ENCODE data around the gene HEXA.

HEXA gene

DNA sequence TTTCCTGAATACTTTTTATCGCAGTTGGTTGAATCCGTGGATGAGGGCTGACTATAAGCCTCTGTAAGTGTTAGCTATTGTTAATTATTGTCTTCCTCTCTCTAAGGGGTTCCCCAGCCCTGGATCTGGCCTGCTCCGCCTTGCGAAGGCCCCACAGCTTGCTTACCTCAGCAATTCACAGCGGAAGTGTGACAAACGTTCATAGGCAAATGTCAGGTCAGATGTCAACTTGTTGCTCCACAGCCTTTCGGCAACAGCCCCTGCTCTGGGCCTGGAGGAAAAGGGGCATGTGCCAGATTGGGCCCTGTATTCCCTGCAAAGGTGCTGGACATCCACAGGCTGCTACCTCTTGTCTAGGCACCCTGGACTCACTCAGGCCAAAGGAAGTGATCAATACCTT, 30.5 kb downstream of the HEXA start:
- H2AFZ ChIP-seq (ENCODE audit: low read length), result no peak overlapping the region
- no peaks in the 10 kb centered on the region for H3F3A ChIP-seq (ENCODE audit: insufficient read depth, low read length)
- no peaks in the 10 kb centered on the region for H3K9me2 ChIP-seq (replicated peaks; ENCODE audit: insufficient read depth, low read length)
- no peak overlapping the region for H3K4me3 ChIP-seq (ENCODE audit: low read length)
- no peak overlapping the region for H3K9ac ChIP-seq (ENCODE audit: low read length)
- no peaks in the 10 kb centered on the region for H4K20me1 ChIP-seq (ENCODE audit: insufficient read depth, low read length)
- H3K4me2 ChIP-seq (ENCODE audit: low read depth, low read length), result no peak overlapping the region
- no peak for DNase-seq
- H3K27ac ChIP-seq (ENCODE audit: low read length), result no peak overlapping the region
- no peaks in the 10 kb centered on the region; the same call in 1 of the 2 replicates for H3K36me3 ChIP-seq (replicated peaks; ENCODE audit: insufficient read depth, low read length)
- no peaks in the 10 kb centered on the region for H3K9me3 ChIP-seq (replicated peaks; ENCODE audit: insufficient read depth, low read length)
- TF ChIP-seq EZH2 (optimal IDR thresholded peaks at IDR 0.05; ENCODE audit: low read depth, low read length) (no peak), EZH2phosphoT487 (IDR thresholded peaks at IDR 0.05; ENCODE audit: low read length) (no peak)
- TF ChIP-seq, protein P1, sequence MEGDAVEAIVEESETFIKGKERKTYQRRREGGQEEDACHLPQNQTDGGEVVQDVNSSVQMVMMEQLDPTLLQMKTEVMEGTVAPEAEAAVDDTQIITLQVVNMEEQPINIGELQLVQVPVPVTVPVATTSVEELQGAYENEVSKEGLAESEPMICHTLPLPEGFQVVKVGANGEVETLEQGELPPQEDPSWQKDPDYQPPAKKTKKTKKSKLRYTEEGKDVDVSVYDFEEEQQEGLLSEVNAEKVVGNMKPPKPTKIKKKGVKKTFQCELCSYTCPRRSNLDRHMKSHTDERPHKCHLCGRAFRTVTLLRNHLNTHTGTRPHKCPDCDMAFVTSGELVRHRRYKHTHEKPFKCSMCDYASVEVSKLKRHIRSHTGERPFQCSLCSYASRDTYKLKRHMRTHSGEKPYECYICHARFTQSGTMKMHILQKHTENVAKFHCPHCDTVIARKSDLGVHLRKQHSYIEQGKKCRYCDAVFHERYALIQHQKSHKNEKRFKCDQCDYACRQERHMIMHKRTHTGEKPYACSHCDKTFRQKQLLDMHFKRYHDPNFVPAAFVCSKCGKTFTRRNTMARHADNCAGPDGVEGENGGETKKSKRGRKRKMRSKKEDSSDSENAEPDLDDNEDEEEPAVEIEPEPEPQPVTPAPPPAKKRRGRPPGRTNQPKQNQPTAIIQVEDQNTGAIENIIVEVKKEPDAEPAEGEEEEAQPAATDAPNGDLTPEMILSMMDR (IDR thresholded peaks at IDR 0.05; ENCODE audit: low read length), result no peak
- H3K27me3 ChIP-seq (replicated peaks; ENCODE audit: insufficient read depth, low read length), result no peaks in the 10 kb centered on the region
- no peaks in the 10 kb centered on the region for H3K4me1 ChIP-seq (ENCODE audit: low read length)
- no peaks in the 10 kb centered on the region for H3K79me2 ChIP-seq (ENCODE audit: low read length)

DNA sequence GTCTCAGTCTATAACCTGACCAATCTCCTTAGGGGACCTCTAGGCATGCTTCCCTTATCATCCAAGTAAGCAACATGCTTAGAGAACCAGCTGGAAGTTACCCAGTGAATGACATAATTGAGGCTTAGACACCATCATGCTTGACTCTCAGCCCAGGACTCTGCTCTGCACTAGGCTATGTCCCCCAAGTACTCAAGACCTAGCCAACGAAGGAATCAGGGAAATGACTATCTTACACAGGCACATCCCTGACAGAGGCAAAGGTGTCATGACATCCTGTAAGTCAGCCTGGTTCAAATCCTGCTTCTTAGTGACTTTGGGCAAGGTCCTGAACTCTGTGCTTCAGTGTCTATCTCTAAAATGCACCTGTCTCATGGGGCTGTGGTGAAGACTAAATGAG, 31.2 kb downstream of the HEXA start:
- H3K4me2 ChIP-seq (ENCODE audit: low read depth, low read length), result no peak overlapping the region
- H3K4me3 ChIP-seq (ENCODE audit: low read length), result no peak overlapping the region
- no peak for DNase-seq
- TF ChIP-seq, protein P1 (IDR thresholded peaks at IDR 0.05; ENCODE audit: low read length), result no peak
- TF ChIP-seq EZH2 (optimal IDR thresholded peaks at IDR 0.05; ENCODE audit: low read depth, low read length) (no peak), EZH2phosphoT487 (IDR thresholded peaks at IDR 0.05; ENCODE audit: low read length) (no peak)
- H3K79me2 ChIP-seq (ENCODE audit: low read length), result no peaks in the 10 kb centered on the region
- no peaks in the 10 kb centered on the region for H3K9me2 ChIP-seq (replicated peaks; ENCODE audit: insufficient read depth, low read length)
- no peak overlapping the region for H3K9ac ChIP-seq (ENCODE audit: low read length)
- H3K4me1 ChIP-seq (ENCODE audit: low read length), result no peaks in the 10 kb centered on the region
- H4K20me1 ChIP-seq (ENCODE audit: insufficient read depth, low read length), result no peaks in the 10 kb centered on the region
- H3F3A ChIP-seq (ENCODE audit: insufficient read depth, low read length), result no peaks in the 10 kb centered on the region
- no peaks in the 10 kb centered on the region for H3K27me3 ChIP-seq (replicated peaks; ENCODE audit: insufficient read depth, low read length)
- H3K27ac ChIP-seq (ENCODE audit: low read length), result no peak overlapping the region
- H2AFZ ChIP-seq (ENCODE audit: low read length), result no peak overlapping the region
- H3K9me3 ChIP-seq (replicated peaks; ENCODE audit: insufficient read depth, low read length), result no peaks in the 10 kb centered on the region
- no peaks in the 10 kb centered on the region for H3K36me3 ChIP-seq (replicated peaks; ENCODE audit: insufficient read depth, low read length)

DNA sequence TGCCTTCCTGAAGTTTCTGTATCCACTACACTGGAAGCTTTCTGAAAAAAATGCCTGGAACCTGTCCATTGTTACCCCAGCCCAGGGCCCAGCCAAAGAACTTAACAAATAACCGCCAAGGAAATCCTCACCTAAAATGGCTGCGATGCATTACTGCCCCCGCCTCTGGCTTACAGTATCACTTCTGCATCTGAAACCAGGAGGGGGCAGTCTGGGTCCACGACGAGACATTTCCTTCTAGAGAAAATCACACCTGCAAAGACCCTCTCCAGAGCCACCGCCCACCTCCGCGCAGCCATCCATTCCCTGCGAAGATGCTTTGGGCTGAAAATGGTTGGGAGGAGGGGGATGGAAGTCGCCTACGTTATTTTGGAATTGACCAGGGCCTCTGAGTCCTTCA, 33.4 kb downstream of the HEXA start:
- DNase-seq, result no peak
- Histone ChIP-seq H3K79me2 (ENCODE audit: low read length) (no peaks in the 10 kb centered on the region), H3K27me3 (replicated peaks; ENCODE audit: insufficient read depth, low read length) (no peaks in the 10 kb centered on the region), H4K20me1 (ENCODE audit: insufficient read depth, low read length) (no peaks in the 10 kb centered on the region), H3K4me3 (ENCODE audit: low read length) (no peak overlapping the region), H3K9me3 (replicated peaks; ENCODE audit: insufficient read depth, low read length) (no peaks in the 10 kb centered on the region), H3F3A (ENCODE audit: insufficient read depth, low read length) (no peaks in the 10 kb centered on the region), H3K36me3 (replicated peaks; ENCODE audit: insufficient read depth, low read length) (no peaks in the 10 kb centered on the region), H3K9ac (ENCODE audit: low read length) (no peak overlapping the region), H2AFZ (ENCODE audit: low read length) (no peak overlapping the region), H3K9me2 (replicated peaks; ENCODE audit: insufficient read depth, low read length) (no peaks in the 10 kb centered on the region), H3K27ac (ENCODE audit: low read length) (no peak overlapping the region), H3K4me2 (ENCODE audit: low read depth, low read length) (no peak overlapping the region), H3K4me1 (ENCODE audit: low read length) (no peaks in the 10 kb centered on the region)
- TF ChIP-seq, protein P1 (IDR thresholded peaks at IDR 0.05; ENCODE audit: low read length), result peak; percentile 25; the same call in 1 of the 2 replicates
- TF ChIP-seq EZH2 (optimal IDR thresholded peaks at IDR 0.05; ENCODE audit: low read depth, low read length), result no peak
